ELR (cell line): ENCODE measurements around the gene MMGT1.
A peak's percentile ranks its signal among the peaks of the same experiment; 100 is the strongest.

ENCODE experiments used
- DNase-seq: peaks from one replicate; pipeline ENCODE4 v3.0.0-alpha.2; 2015; ENCODE audit warnings: low read depth

The MMGT1 gene

GRCh38 chrX:135973548-135974278 is at the start of gene MMGT1:
MMGT1 (minus strand) TSS chrX:135973988; CDS start chrX:135973675, 313 bp downstream.
- DNase-seq, result peak; percentile 80

- DNase-seq, result no peak
Measured at GRCh38 chrX:136021903-136022302, 48.1 kb upstream of the MMGT1 start.

- no peak for DNase-seq
Measured at GRCh38 chrX:136021160-136021559, 47.4 kb upstream of the MMGT1 start.

- DNase-seq, result no peak
Measured at GRCh38 chrX:136019226-136019625, 45.4 kb upstream of the MMGT1 start.

GRCh38 chrX:136016881-136017280 is 43.1 kb upstream of the MMGT1 start:
- no peak for DNase-seq

- no peak for DNase-seq
Measured at GRCh38 chrX:136015016-136015415, 41.2 kb upstream of the MMGT1 start.

GRCh38 chrX:135988245-135988644 is 14.5 kb upstream of the MMGT1 start:
- DNase-seq, result no peak

GRCh38 chrX:135985973-135986310 is 12.2 kb upstream of the MMGT1 start:
- no peak for DNase-seq

- peak; percentile 69 for DNase-seq
Measured at GRCh38 chrX:135985157-135985972, 11.6 kb upstream of the MMGT1 start, which contains the start of gene SLC9A6. SLC9A6 (plus strand) TSS chrX:135985435; CDS start chrX:135985659, 224 bp downstream.

- peak; percentile 6 for DNase-seq
Measured at GRCh38 chrX:135984791-135985156, 11.0 kb upstream of the MMGT1 start.

GRCh38 chrX:135984256-135984655 is 10.5 kb upstream of the MMGT1 start:
- no peak for DNase-seq

GRCh38 chrX:135982860-135983259 is 9.1 kb upstream of the MMGT1 start:
- DNase-seq, result peak; percentile 22

GRCh38 chrX:135981668-135982067 is 7.9 kb upstream of the MMGT1 start:
- DNase-seq, result no peak

GRCh38 chrX:135981010-135981409 is 7.2 kb upstream of the MMGT1 start:
- DNase-seq, result no peak

GRCh38 chrX:135977611-135978010 is 3.8 kb upstream of the MMGT1 start:
- peak; percentile 82 for DNase-seq

GRCh38 chrX:135975421-135975820 is 1.6 kb upstream of the MMGT1 start:
- DNase-seq, result no peak

GRCh38 chrX:135974279-135974856 is 580 bp upstream of the MMGT1 start:
- DNase-seq, result peak; percentile 67

- DNase-seq, result peak; percentile 33
Measured at GRCh38 chrX:135973025-135973547, 702 bp downstream of the MMGT1 start.

- no peak for DNase-seq
Measured at GRCh38 chrX:135951291-135951690, 22.5 kb downstream of the MMGT1 start.

GRCh38 chrX:135944486-135944885 is 29.3 kb downstream of the MMGT1 start:
- DNase-seq, result no peak

GRCh38 chrX:135931644-135932487 is 41.9 kb downstream of the MMGT1 start:
- peak; percentile 49 for DNase-seq

- no peak for DNase-seq
Measured at GRCh38 chrX:135927897-135928296, 45.9 kb downstream of the MMGT1 start.
